HG03575 (cell line): ENCODE measurements around the gene TEX19.
"Not testable (repeated sequence)": the region's sequence is repeated elsewhere in the genome, so short reads cannot be mapped to it uniquely, and the experiment has no call there.

Experiments used
- ATAC-seq: cut with Tn5 transposase; IDR thresholded peaks from one replicate; pipeline ENCODE4 v1.9.1; 2021; ENCODE audit not compliant: unreplicated experiment, insufficient number of reproducible peaks, low FRiP score; ENCODE audit errors: extremely low read depth

The TEX19 gene

DNA sequence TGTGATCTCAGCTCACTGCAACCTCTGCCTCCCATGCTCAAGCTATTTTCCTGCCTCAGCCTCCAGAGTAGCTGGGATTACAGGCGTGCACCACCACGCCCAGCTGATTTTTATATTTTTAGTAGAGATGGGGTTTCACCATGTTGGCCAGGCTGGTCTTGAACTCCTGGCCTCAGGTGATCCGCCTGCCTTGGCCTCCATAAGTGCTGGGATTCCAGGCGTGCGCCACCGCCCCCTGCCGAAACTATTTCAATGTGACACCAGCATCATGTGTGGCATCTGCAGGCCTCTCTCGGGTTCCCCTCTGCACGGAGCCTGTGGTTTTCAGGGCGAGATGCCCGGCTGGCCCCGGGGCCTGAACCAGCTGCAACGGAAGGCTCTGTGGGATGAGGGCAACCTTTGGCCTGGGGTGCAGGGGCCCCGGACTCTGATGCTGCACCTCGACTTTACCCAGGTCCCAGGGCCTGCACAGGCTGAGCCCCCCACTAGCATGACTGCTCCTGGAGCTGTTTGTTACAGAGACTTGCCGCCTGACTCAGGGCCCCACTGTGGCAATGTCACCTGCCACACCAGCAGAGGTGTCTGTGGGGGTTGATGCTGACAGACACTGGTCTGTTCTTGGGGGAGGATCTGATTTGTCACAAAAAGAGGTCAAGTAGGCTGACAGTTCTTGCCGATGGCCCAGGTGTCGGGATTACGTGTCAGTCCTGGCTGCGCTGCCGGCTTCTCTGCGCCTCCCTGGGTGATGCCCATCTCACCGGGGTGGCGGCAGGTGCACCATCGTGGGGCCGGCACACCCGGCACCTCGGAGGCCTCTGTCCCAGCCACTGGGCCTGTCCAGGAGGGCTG, 8.6 kb upstream of the TEX19 start:
- no peak for ATAC-seq

DNA sequence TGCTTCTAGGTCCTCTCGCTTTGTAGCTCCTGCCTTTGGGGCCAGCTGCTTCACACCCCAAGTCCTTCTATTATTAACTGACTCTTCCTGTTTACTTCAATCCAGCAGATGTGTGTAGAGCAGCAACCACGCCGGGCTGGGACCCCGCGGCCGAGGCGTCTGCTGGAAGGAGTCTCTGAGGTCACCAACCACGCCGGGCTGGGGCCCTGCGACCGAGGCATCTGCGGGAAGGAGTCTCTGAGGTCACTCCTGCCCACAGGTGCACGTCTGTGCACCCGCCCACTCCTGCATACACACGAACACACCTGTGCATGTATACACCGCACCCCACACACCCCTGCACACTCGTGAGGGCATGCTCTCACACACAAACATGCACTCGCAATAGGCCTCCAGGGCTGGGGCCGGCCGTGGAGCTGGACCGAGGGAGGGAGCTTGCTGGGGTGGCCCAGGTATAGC, 7.8 kb upstream of the TEX19 start:
- no peak for ATAC-seq

DNA sequence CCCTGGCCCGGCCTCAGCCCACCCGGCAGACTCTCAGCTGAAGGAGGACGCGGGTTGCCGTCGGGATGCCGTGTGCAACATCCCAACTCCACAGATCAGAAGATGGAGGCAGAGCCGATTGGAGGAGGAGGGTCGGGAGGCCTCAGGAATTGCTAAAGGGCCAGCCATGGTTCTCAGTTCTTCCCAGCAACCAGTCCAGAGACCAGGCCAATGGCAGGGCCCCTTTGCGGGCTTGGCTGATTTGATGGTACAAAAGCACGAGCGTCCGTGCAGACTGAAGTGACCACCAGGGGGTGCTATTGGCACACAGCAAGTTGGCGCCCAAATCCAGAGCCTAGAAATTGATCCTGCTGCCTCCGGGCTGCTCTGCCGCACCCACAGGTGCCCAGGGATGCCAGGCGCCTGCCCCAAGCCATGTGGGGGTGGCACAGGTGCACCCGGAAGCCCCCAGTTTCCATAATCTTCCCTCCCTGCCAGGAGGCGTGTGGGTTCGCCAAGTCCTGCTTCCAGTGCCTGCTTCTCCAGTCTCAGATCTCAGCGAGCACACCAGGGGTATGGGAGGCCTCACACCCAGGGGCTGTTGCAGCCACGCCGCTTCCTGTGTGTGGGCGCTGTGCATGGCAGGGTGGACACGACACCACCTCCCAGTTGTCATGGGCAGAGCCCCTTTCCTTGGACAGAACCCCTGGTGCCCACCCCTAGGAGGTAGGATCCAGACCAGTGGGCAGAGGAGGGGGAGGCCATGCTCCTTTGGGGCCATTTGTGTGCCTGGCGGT, 7.1 kb upstream of the TEX19 start:
- no peak for ATAC-seq

DNA sequence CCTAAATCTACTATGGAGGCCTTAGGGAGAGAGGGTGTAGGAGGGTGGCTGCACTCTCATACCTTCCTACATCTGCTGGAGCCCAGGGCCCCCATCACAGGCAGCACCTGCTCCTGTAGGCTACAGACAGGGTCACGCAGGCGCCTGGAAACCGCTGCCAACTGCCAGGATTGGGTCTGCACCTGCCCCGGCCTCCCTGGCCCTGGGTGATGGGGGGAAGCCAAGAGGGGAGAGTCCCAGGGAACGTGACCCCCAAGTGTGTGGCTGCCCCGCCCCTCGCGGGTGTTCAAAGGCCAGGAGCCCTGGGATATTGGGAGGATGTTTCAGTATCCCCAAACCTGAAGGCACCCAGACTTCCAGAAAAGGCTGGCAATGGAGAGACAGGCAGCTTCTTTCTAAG, 5.6 kb upstream of the TEX19 start:
- no peak for ATAC-seq

DNA sequence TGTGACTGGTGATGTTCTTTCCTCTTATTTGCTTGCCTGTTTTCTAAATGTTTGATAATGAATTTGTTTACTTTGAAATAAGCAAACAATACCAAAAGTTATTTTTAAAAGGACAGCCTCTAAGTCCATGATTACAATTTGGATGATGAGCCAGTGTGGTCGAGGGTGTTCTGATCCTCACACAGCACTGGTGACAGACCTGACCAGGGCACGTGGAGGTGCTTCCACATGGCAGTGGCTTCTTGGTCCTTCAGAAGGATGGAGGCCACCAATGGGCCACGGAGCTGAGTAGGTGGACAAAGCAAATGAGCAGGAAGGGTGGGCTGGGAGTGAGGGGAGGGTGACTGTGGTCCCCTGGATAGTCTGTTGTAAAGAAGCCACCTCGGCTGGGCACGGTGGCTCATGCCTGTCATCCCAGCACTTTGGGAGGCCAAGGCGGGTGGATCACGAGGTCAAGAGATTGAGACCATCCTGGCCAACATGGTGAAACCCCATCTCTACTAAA, 4.2 kb upstream of the TEX19 start:
- ATAC-seq: no peak

DNA sequence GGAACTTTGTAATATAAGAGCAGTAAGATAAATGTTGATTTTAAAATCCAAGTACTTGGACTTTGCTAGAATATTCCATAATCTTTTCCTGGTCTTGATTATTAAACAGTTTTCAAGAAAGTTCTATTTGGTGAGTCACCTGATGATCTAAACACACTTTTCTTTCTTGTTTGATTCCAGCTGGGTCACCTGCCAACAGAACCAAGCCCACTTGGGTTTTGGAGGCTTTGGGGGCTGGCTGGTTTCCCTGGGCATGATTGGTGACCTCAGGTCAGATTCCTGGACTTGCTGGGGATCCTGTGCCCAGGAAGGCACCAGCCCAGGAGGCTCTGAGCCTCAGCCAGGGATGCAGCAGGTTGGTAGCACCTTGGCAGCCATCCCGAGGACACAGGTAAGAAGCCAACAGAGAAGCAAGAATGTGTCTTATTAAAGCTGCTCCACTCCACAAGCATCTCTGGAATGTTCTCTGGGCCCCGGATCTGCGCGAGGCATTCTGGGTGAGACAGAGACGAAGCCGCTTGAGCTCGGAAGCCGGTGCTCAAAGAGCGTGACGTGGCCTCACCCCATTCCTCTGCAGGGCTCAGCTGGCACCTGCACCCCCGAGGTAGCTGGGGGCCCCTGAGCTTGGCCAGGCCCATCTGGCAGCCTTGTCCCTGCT, 3.1 kb upstream of the TEX19 start:
- ATAC-seq: no peak

DNA sequence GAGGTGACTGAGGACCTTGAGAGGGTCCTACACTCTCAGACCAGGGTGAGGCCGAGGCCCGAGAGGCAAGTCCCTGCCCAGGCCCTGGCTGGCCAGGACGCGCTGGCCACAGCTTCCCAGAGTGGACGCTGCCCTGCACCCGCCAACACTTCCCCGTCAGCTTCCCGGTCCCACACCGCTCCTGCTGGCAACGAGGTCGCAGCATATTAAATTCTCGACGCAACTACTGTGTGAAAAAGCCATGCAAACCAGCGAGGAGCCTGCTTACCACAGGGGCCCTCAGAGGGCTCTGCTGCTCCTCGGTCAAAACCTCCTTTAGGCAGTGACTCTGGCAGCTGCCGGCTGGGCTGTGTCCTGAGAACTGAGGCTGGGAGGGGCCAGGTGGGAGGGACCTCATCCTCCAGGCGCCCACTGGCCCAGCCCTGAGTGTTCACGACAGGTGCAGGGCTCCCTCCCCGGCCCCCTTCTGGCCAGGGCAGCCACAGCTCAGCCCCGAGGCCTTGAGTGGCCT, 2.1 kb upstream of the TEX19 start:
- ATAC-seq: no peak

DNA sequence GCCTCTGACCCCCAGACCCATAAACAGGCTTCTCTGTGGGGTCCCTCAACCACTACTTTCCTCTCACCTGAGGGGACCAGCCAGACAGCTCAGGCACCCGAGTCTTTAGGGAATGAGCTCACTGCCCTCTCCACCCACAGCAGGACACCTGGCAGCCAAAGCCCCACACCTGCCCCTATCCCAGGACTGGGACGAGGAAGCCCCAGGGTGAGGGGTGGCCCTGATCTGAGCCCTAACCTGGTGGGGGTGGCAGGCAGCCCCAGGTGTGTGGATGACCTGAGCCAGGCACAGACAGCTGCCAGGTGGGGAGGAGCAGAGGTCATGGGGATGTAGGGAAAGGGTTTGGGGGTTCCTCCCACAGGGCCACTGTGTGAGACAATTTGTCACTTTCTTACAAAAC, 1.7 kb upstream of the TEX19 start:
- ATAC-seq: no peak

DNA sequence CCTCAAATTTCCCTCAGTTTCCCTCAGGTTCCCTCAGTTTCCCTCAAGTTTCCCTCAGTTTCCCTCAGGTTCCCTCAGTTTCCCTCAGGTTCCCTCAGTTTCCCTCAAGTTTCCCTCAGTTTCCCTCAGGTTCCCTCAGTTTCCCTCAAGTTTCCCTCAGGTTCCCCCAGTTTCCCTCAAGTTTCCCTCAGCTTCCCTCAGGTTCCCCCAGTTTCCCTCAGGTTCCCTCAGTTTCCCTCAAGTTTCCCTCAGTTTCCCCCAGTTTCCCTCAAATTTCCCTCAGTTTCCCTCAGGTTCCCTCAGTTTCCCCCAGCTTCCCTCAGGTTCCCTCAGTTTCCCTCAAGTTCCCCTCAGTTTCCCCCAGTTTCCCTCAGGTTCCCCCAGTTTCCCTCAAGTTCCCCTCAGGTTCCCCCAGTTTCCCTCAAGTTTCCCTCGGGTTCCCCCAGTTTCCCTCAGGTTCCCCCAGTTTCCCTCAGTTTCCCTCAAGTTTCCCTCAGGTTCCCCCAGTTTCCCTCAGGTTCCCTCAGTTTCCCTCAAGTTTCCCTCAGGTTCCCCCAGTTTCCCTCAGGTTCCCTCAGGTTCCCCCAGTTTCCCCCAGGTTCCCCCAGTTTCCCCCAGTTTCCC, 516 bp downstream of the TEX19 start:
- ATAC-seq: not testable (repeated sequence)

DNA sequence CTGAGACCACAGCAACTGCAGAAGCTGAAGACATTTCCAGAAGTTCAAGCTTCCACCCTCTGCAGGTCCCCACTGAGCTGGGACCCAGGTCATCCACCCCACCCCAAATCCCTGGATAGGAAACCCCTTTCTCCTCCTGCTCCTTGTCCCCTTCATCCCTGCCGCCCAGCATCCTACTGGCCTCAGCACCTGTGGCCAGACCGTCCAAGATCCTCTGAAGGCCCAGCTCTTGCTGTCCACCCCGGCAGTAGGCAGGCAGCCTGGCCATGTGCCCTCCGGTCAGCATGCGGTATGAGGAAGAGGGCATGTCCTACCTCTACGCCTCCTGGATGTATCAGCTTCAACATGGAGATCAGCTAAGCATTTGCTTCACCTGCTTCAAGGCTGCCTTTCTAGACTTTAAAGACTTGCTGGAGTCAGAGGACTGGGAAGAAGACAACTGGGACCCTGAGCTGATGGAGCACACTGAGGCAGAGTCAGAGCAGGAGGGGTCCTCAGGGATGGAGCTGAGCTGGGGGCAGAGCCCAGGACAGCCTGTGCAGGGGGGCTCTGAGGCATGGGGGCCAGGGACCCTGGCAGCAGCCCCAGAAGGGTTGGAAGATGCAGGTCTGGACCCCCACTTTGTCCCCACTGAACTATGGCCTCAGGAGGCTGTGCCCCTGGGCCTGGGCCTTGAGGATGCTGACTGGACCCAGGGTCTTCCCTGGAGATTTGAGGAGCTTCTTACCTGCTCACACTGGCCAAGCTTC, 3.0 kb downstream of the TEX19 start:
- ATAC-seq: no peak

DNA sequence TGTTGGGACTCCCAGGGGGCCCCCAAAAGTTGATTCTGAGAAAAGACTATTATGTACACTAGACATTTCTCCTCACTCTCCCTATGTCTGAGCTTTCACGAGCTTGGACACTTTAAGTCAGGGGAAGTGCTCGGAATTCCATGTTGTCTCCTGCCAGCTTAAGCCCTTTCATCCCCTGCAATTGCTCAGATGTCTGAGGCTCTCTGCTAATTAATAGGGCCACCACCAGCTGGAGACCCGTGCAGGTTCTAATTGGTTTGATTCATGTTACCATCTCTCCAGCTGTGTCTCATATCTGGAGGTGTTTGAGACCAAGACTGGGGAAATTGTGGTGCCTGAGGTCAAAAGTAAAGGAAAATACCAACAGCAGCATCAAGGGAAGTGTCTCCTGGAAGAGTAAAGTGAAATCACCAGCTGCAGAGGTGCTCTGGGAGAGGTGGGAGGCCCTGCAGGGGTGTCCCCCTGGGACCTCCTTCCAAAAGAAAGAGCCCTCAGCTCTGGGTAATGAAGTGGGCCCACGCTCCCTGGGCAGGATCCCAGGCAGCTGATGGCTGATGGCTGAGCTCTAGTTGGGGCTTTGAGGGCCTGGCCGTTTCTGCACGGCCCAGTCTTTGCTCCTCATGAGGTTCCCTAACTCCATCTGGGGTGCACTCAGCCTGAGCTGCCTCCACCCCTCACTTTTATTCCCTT, 6.7 kb downstream of the TEX19 start:
- ATAC-seq: no peak

DNA sequence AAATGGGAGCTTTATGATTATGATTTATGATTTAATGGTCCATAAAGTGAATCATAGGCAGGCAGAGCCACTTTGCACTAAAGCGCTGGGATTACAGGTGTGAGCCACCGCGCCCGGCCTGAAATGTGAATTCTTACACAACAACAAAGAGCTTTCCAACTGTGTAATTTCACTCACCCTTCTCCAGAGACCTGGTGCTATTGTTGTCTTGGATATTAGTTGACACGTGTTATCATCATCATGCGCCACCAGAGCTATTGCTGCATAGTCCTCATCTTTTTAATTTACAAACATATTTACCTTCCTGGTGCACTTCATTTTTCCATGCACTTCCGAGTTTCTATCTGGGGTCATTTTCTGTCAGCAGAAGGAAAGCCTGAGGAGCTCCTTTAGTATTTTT, 7.7 kb downstream of the TEX19 start:
- ATAC-seq: no peak

DNA sequence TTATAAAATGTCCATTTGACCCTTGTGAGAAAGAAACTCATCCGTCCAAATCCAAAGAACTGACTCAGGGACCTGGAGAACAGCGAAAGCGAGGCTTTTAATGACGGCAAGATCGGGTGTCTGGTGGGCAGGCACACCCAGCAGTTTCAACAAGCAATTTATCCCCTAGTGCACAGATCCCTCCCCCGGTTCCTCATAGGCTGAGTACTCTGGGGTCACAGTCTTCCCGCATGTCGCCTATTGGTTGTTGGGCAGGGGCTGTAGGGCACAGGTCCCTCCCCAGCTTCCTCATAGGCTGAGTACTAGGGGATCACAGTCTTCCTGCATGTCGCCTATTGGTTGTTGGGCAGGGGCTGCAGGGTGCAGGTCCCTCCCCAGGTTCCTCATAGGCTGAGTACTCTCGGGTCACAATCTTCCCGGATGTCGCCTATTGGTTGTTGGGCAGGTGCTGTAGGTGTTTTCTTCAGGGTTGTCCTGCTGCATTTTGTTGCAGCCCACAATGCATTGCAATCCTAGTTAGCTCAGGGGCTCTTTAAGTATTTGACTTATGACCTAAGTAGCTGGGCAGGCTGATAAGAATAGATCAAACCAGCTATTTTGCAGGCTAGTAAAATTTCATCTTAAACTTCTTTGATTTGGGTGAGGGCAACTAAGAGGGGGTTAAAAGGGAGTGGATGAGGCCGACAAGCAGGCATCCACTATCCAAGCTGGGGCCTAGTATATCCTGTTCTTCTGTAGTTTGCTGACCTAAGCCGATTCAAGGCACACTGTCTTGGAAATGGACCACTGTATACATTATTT, 8.9 kb downstream of the TEX19 start:
- ATAC-seq: no peak

DNA sequence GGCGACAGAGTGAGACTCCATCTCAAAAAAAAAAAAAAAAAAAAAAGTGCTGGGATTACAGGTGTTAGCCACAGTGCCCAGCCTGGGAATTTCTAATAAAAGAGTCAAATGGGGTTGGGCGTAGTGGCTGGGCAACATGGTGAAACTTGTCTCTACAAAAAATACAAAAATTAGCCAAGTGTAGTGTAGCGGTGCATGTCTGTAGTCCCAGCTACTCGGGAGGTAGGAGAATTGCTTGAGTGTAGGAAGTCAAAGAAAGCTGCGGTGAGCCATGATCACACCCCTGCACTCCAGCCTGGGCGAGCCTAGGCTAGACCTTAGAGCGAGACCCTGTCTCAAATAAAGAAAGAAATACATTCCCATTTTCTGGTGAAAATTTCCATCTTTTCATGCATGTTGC, 10.2 kb downstream of the TEX19 start:
- no peak for ATAC-seq

DNA sequence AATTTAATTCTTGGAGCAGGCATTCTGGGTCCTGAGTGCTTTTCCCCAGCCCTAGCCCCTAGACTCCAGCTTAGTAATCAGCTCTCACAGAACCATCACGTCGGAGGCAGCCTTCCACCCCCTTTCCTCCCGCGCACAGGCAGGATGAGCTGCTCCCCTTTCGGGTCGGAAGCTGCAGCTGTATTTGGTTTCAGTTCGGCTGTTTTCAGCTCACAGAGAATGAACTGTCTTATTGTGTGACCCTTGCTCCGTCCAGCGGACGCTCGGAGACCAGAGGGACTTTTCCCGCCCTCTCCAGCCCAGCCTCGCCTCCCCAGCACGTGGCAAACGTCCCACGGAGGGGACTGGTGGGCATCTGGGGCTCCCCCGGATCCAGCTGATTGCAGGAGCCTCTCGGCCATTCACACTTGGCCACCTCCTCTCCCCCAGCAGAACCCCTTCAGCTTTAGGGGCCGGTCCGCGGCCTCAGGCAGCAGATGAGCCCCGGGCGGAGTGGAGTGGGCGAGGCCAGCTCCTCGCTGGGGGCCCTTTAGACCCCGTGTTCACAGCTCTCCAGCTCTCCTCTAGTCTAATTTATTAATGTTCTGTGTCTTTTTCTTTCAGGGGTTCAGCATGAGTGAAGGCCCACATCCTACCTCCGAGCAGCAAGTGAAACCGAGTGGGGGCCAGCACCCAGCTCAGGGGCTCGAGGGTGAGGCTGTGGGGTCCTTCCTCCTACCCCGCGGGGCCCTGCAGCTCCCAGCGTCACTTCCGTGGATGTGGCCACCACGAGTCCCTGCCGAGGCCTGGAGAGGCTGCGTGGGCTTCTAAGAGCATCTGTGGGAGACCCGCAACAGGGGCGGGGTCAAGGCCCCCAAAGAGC, 11.7 kb downstream of the TEX19 start:
- no peak for ATAC-seq
